NT2/D1 (cell line): ENCODE measurements around the gene DNAJC18.
"Not testable (repeated sequence)": the region's sequence is repeated elsewhere in the genome, so short reads cannot be mapped to it uniquely, and the experiment has no call there.

Experiments
- DNase-seq: peaks from one replicate; pipeline ENCODE4 v3.0.0-alpha.2; 2011; ENCODE audit warnings: low read depth, low spot score
- H3K27me3 ChIP-seq: 2 replicates; pipeline ENCODE4 v1.6.0; 2011; ENCODE audit warnings: mild to moderate bottlenecking; ENCODE audit not compliant: insufficient read length, insufficient read depth
- H3K36me3 ChIP-seq: 2 replicates; pipeline ENCODE4 v1.6.1; 2011; ENCODE audit warnings: mild to moderate bottlenecking, low read length, mixed read lengths; ENCODE audit not compliant: insufficient read depth, insufficient read length
- H3K4me1 ChIP-seq: 2 replicates; pipeline ENCODE4 v1.5.1; 2011; ENCODE audit not compliant: insufficient read depth, insufficient read length
- H3K4me3 ChIP-seq: 2 replicates; pipeline ENCODE4 v1.5.1; 2011; ENCODE audit warnings: low read depth; ENCODE audit not compliant: insufficient read length
- H3K9ac ChIP-seq: 2 replicates; pipeline ENCODE4 v1.6.0; 2011; ENCODE audit warnings: low read depth; ENCODE audit not compliant: insufficient read length
- H3K9me3 ChIP-seq: 2 replicates; pipeline ENCODE4 v1.5.1; 2011; ENCODE audit warnings: mild to moderate bottlenecking, low read length; ENCODE audit not compliant: insufficient read depth
- SUZ12 ChIP-seq: IDR thresholded peaks from 2 replicates; pipeline ENCODE4 v1.6.1; 2011; ENCODE audit not compliant: insufficient read length, insufficient read depth; ENCODE audit errors: extremely low read depth
- YY1 ChIP-seq: IDR thresholded peaks from 2 replicates; pipeline ENCODE4 v1.6.1; 2011; ENCODE audit not compliant: insufficient read length, insufficient read depth
- ZNF274 ChIP-seq: IDR thresholded peaks from 2 replicates; pipeline ENCODE4 v1.6.1; 2011; ENCODE audit warnings: mild to moderate bottlenecking, low read depth, low read length

DNAJC18 gene

GRCh38 chr5:139439013-139439903 lies at the start of gene DNAJC18:
TSS of gene DNAJC18 (minus strand) at chr5:139439525. CDS start at chr5:139439445, 80 bp downstream.
- DNase-seq, result peak; percentile 77
- peaks cover 4% of the 10 kb centered on the region for H3K36me3 ChIP-seq
- H3K9ac ChIP-seq, result peak within 1 kb of the TSS; percentile 93
- TF ChIP-seq ZNF274 (no peak), SUZ12 (no peak), YY1 (no peak)
- peak within 1 kb of the TSS; percentile 84 for H3K4me3 ChIP-seq
- no peaks in the 10 kb centered on the region for H3K9me3 ChIP-seq
- no peaks in the 10 kb centered on the region for H3K4me1 ChIP-seq
- no peaks in the 10 kb centered on the region for H3K27me3 ChIP-seq

GRCh38 chr5:139488260-139488659 lies 48.9 kb upstream of the DNAJC18 start:
- peaks cover 8% of the 10 kb centered on the region for H3K4me1 ChIP-seq
- H3K4me3 ChIP-seq, result no peak overlapping the region
- H3K9me3 ChIP-seq, result no peaks in the 10 kb centered on the region
- no peak overlapping the region for H3K9ac ChIP-seq
- TF ChIP-seq ZNF274 (no peak), SUZ12 (no peak), YY1 (no peak)
- no peaks in the 10 kb centered on the region for H3K36me3 ChIP-seq
- DNase-seq, result no peak
- H3K27me3 ChIP-seq, result no peaks in the 10 kb centered on the region

- no peaks in the 10 kb centered on the region for H3K27me3 ChIP-seq
- H3K36me3 ChIP-seq, result no peaks in the 10 kb centered on the region
- peak overlapping the region; percentile 42 for H3K9ac ChIP-seq
- no peak for TF ChIP-seq ZNF274
- TF ChIP-seq SUZ12, result no peak
- no peak for TF ChIP-seq YY1
- H3K4me1 ChIP-seq, result peaks cover 8% of the 10 kb centered on the region
- H3K4me3 ChIP-seq, result no peak overlapping the region
- DNase-seq, result no peak
- no peaks in the 10 kb centered on the region for H3K9me3 ChIP-seq
Measured at GRCh38 chr5:139486201-139486600, 46.9 kb upstream of the DNAJC18 start.

- H3K4me3 ChIP-seq, H3K4me1 ChIP-seq, H3K36me3 ChIP-seq, H3K27me3 ChIP-seq, H3K9ac ChIP-seq, H3K9me3 ChIP-seq, DNase-seq: not testable (repeated sequence)
Measured at GRCh38 chr5:139482890-139483208, 43.5 kb upstream of the DNAJC18 start.

GRCh38 chr5:139482050-139482889 lies 42.9 kb upstream of the DNAJC18 start, which contains the start of gene STING1:
TSS of gene STING1 (minus strand) at chr5:139482758. CDS start at chr5:139481704, 1,054 bp downstream.
- Histone ChIP-seq H3K36me3 (no peaks in the 10 kb centered on the region), H3K27me3 (no peaks in the 10 kb centered on the region), H3K9ac (peak within 1 kb of the TSS; percentile 10), H3K9me3 (no peaks in the 10 kb centered on the region), H3K4me3 (no peak within 1 kb of the TSS), H3K4me1 (peaks cover 8% of the 10 kb centered on the region)
- TF ChIP-seq YY1, result no peak
- no peak for TF ChIP-seq ZNF274
- TF ChIP-seq SUZ12, result no peak
- DNase-seq, result no peak

- peaks cover 8% of the 10 kb centered on the region for H3K4me1 ChIP-seq
- no peak for DNase-seq
- no peaks in the 10 kb centered on the region for H3K27me3 ChIP-seq
- no peaks in the 10 kb centered on the region for H3K9me3 ChIP-seq
- H3K36me3 ChIP-seq, result no peaks in the 10 kb centered on the region
- TF ChIP-seq SUZ12, result no peak
- TF ChIP-seq YY1, result no peak
- no peak for TF ChIP-seq ZNF274
- H3K9ac ChIP-seq, result no peak overlapping the region
- H3K4me3 ChIP-seq, result no peak overlapping the region
Measured at GRCh38 chr5:139481580-139482049, 42.3 kb upstream of the DNAJC18 start.

GRCh38 chr5:139481122-139481533 lies 41.8 kb upstream of the DNAJC18 start:
- no peak for TF ChIP-seq ZNF274
- no peak for TF ChIP-seq SUZ12
- TF ChIP-seq YY1, result no peak
- no peak overlapping the region for H3K9ac ChIP-seq
- no peaks in the 10 kb centered on the region for H3K27me3 ChIP-seq
- no peaks in the 10 kb centered on the region for H3K9me3 ChIP-seq
- no peaks in the 10 kb centered on the region for H3K36me3 ChIP-seq
- DNase-seq, result no peak
- H3K4me1 ChIP-seq, result peaks cover 5% of the 10 kb centered on the region
- H3K4me3 ChIP-seq, result no peak overlapping the region

- not testable (repeated sequence) for H3K36me3 ChIP-seq, H3K9ac ChIP-seq, H3K27me3 ChIP-seq, DNase-seq, H3K4me3 ChIP-seq, H3K9me3 ChIP-seq, H3K4me1 ChIP-seq
Measured at GRCh38 chr5:139479729-139480128, 40.4 kb upstream of the DNAJC18 start.

GRCh38 chr5:139478657-139479423 lies 39.5 kb upstream of the DNAJC18 start:
- not testable (repeated sequence) for DNase-seq, H3K4me1 ChIP-seq

More at GRCh38 chr5:139478657-139479423, 39.5 kb upstream of the DNAJC18 start:
- H3K36me3 ChIP-seq, H3K9me3 ChIP-seq, H3K9ac ChIP-seq, H3K27me3 ChIP-seq, H3K4me3 ChIP-seq: not testable (repeated sequence)
